SK-N-MC (cell line): ENCODE results near the gene HID1.
"Not testable (repeated sequence)": the region's sequence is repeated elsewhere in the genome, so short reads cannot be mapped to it uniquely, and the experiment has no call there.

Source experiments
- DNase-seq: peaks from one replicate; pipeline ENCODE4 v3.0.0-alpha.2; 2011; ENCODE audit warnings: low read depth, low spot score
- H3K27ac ChIP-seq: fragments of 200-600 bp; sonication (generic); 2 replicates; pipeline ENCODE4 v1.5.1; 2016; ENCODE audit warnings: mixed run types
- H3K36me3 ChIP-seq: fragments of 200-600 bp; sonication (generic); 2 replicates; pipeline ENCODE4 v1.6.1; 2017; ENCODE audit warnings: antibody characterized with exemption, low read length, mixed read lengths; ENCODE audit not compliant: insufficient read depth
- H3K4me3 ChIP-seq: fragments of 200-600 bp; sonication (generic); 2 replicates; pipeline ENCODE4 v1.5.1; 2016
- H3K9ac ChIP-seq: fragments of 200-600 bp; sonication (generic); 2 replicates; pipeline ENCODE4 v1.8.0; 2017; ENCODE audit warnings: mixed run types, mixed read lengths; ENCODE audit not compliant: insufficient read length
- H3K9me3 ChIP-seq: fragments of 200-600 bp; sonication (generic); 2 replicates; pipeline ENCODE4 v1.6.1; 2017; ENCODE audit warnings: low read depth, mild to moderate bottlenecking, antibody characterized with exemption, low read length, moderate library complexity, mixed read lengths
- EZH2 ChIP-seq: fragments of 200-600 bp; sonication (generic); IDR thresholded peaks from one replicate; pipeline ENCODE4 v1.6.1; 2017; ENCODE audit warnings: antibody characterized with exemption
- FOXP2 ChIP-seq: optimal IDR thresholded peaks from 2 replicates; pipeline ENCODE3; 2011; ENCODE audit warnings: mild to moderate bottlenecking, moderate library complexity; ENCODE audit not compliant: insufficient read depth; ENCODE audit errors: extremely low read length, control extremely low read depth
- POLR2AphosphoS5 ChIP-seq: IDR thresholded peaks from 2 replicates; pipeline ENCODE4 v1.6.1; 2012; ENCODE audit warnings: mild to moderate bottlenecking, low read depth, low read length, borderline replicate concordance

Gene HID1

GRCh38 chr17:74977802-74978201 lies 5.2 kb upstream of the HID1 start:
- TF ChIP-seq POLR2AphosphoS5 (no peak), EZH2 (no peak), FOXP2 (no peak)

GRCh38 chr17:74975943-74976342 lies 3.4 kb upstream of the HID1 start:
- DNase-seq, result no peak
- Histone ChIP-seq H3K36me3 (no peaks in the 10 kb centered on the region), H3K27ac (no peak overlapping the region), H3K9ac (no peak overlapping the region), H3K4me3 (no peak overlapping the region), H3K9me3 (no peaks in the 10 kb centered on the region)
- TF ChIP-seq POLR2AphosphoS5 (no peak), EZH2 (no peak), FOXP2 (no peak)

More at GRCh38 chr17:74977802-74978201, 5.2 kb upstream of the HID1 start:
- Histone ChIP-seq H3K9me3 (no peaks in the 10 kb centered on the region), H3K4me3 (no peak overlapping the region), H3K27ac (no peak overlapping the region), H3K9ac (no peak overlapping the region), H3K36me3 (no peaks in the 10 kb centered on the region)
- DNase-seq, result no peak

- no peak for DNase-seq
- no peak for TF ChIP-seq POLR2AphosphoS5
- TF ChIP-seq EZH2, result no peak
- TF ChIP-seq FOXP2, result no peak
- Histone ChIP-seq H3K9me3 (no peaks in the 10 kb centered on the region), H3K9ac (no peak overlapping the region), H3K27ac (no peak overlapping the region), H3K36me3 (no peaks in the 10 kb centered on the region), H3K4me3 (peak overlapping the region; percentile 82)
Measured at GRCh38 chr17:74972973-74973328, 392 bp upstream of the HID1 start.

DNA sequence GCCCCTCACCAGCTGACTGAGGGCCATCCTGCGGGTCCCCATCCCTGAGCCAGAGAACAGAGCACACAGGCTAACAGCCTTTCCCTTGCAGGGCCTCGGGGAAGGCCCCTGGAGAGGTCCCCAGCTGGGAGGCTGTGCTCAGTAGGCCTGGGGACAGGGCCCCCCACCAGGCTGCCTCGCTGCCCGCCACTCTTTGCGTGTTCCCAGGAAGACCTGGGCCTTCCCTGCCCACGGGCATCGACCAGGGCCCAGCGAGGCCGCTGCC lies 785 bp downstream of the HID1 start:
- TF ChIP-seq FOXP2 (no peak), EZH2 (no peak), POLR2AphosphoS5 (no peak)
- Histone ChIP-seq H3K9ac (no peak overlapping the region), H3K4me3 (peak overlapping the region; percentile 82)

GRCh38 chr17:74971069-74971841 lies 1.3 kb downstream of the HID1 start:
- Histone ChIP-seq H3K27ac (no peak overlapping the region), H3K4me3 (no peak overlapping the region; the same call in 1 of the 2 replicates), H3K9ac (no peak overlapping the region), H3K36me3 (no peaks in the 10 kb centered on the region), H3K9me3 (no peaks in the 10 kb centered on the region)
- TF ChIP-seq EZH2 (no peak), POLR2AphosphoS5 (no peak), FOXP2 (no peak)
- no peak for DNase-seq

More for the DNA sequence above, 785 bp downstream of the HID1 start:
- Histone ChIP-seq H3K27ac (no peak overlapping the region), H3K9me3 (no peaks in the 10 kb centered on the region), H3K36me3 (no peaks in the 10 kb centered on the region)
- DNase-seq, result no peak

- Histone ChIP-seq H3K9me3 (no peaks in the 10 kb centered on the region), H3K36me3 (no peaks in the 10 kb centered on the region), H3K4me3 (no peak overlapping the region), H3K9ac (no peak overlapping the region), H3K27ac (no peak overlapping the region)
- no peak for DNase-seq
- TF ChIP-seq FOXP2 (no peak), EZH2 (no peak), POLR2AphosphoS5 (no peak)
Measured at GRCh38 chr17:74970395-74970794, 2.2 kb downstream of the HID1 start.

- not testable (repeated sequence) for H3K9me3 ChIP-seq, H3K36me3 ChIP-seq, H3K4me3 ChIP-seq, DNase-seq, H3K9ac ChIP-seq, H3K27ac ChIP-seq
Measured at GRCh38 chr17:74969501-74969900, 3.1 kb downstream of the HID1 start.

DNA sequence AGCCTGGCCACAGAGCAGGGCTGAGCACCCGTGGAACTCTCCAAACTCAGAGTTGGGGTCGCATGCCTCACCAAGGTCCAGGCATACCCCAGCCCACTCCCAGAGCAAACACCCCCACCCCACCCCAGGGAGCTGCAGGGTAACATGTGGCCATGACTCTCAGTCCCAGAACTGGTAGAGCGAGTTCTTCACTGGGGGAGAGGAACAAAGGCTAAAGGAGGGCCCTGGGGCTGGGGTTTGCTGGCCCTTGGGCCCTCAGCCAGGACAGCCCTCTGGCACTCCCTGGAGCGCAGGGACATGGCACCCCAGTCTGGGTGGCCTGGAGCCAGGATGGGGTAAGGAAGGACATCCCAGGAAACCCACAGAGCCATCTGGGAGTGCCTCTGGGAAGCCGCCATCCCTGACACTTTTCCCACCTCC lies 4.2 kb downstream of the HID1 start:
- no peak for TF ChIP-seq POLR2AphosphoS5
- no peak for TF ChIP-seq FOXP2
- TF ChIP-seq EZH2, result no peak
- H3K36me3 ChIP-seq, result no peaks in the 10 kb centered on the region
- no peak overlapping the region for H3K9ac ChIP-seq
- H3K27ac ChIP-seq, result no peak overlapping the region
- no peak for DNase-seq
- H3K4me3 ChIP-seq, result no peak overlapping the region
- H3K9me3 ChIP-seq, result no peaks in the 10 kb centered on the region

GRCh38 chr17:74964988-74965622 lies 7.5 kb downstream of the HID1 start:
- no peak for TF ChIP-seq EZH2
- no peak for TF ChIP-seq POLR2AphosphoS5
- TF ChIP-seq FOXP2, result no peak
- Histone ChIP-seq H3K9ac (no peak overlapping the region), H3K9me3 (no peaks in the 10 kb centered on the region), H3K27ac (no peak overlapping the region), H3K36me3 (no peaks in the 10 kb centered on the region), H3K4me3 (no peak overlapping the region)
- DNase-seq, result no peak
